GM13977 (cell line): Measurements from ENCODE around the gene CKS1B.
"Not testable (repeated sequence)": the region's sequence is repeated elsewhere in the genome, so short reads cannot be mapped to it uniquely, and the experiment has no call there.

Experiments used
- DNase-seq: peaks from one replicate; pipeline ENCODE4 v3.0.0; 2012; ENCODE audit warnings: low spot score
- CTCF ChIP-seq: IDR thresholded peaks from 2 replicates; pipeline ENCODE4 v1.5.1; 2012; ENCODE audit warnings: mild to moderate bottlenecking, control low read depth; ENCODE audit not compliant: insufficient read depth; ENCODE audit errors: extremely low read depth, missing control alignments
- in situ Hi-C: fragments of 300-500 bp; cut with MboI; formaldehyde crosslinking; loops from one replicate; pipeline ENCODE4 v1.12.0; 2022; ENCODE audit warnings: low sequenced_read_pairs, low pct_unique_long_range_greater_than_20kb, mixed read lengths, inconsistent platforms; ENCODE audit not compliant: unreplicated experiment

The CKS1B gene

GRCh38 chr1:154992721-154993571, 18.5 kb downstream of the CKS1B start:
- TF ChIP-seq CTCF, result peak; percentile 12
- in situ Hi-C loops, result no loop called here
- no peak for DNase-seq

GRCh38 chr1:154993572-154994268, 19.2 kb downstream of the CKS1B start, which contains the start of gene LENEP:
TSS of gene LENEP (plus strand) at chr1:154993586. CDS start at chr1:154993608, 22 bp downstream.
- no peak for DNase-seq
- in situ Hi-C loops, result no loop called here
- TF ChIP-seq CTCF, result no peak

GRCh38 chr1:154994269-154994587, 19.7 kb downstream of the CKS1B start:
- no peak for TF ChIP-seq CTCF
- in situ Hi-C loops, result no loop called here
- no peak for DNase-seq

GRCh38 chr1:154994591-154994990, 20.1 kb downstream of the CKS1B start:
- in situ Hi-C loops, result no loop called here
- DNase-seq, result no peak
- TF ChIP-seq CTCF, result no peak

GRCh38 chr1:154995301-154995983, 21.0 kb downstream of the CKS1B start:
- peak; percentile 27 for TF ChIP-seq CTCF
- in situ Hi-C loops, DNase-seq: not testable (repeated sequence)

GRCh38 chr1:154996966-154997701, 22.7 kb downstream of the CKS1B start:
- TF ChIP-seq CTCF, result no peak
- no peak for DNase-seq
- in situ Hi-C loops, result no loop called here
